DOHH2 (cell line): Measurements from ENCODE around the gene BRIX1.

Experiments
- H3F3A ChIP-seq: fragments of 200-600 bp; sonication (generic), shearing (Covaris generic); 2 replicates; pipeline ENCODE4 v1.6.0; 2016; ENCODE audit warnings: antibody characterized with exemption, mild to moderate bottlenecking; ENCODE audit not compliant: control insufficient read depth, insufficient read depth
- H3K27ac ChIP-seq: fragments of 200-600 bp; sonication (generic); 2 replicates; pipeline ENCODE4 v1.5.1; 2014; ENCODE audit warnings: low read depth, mild to moderate bottlenecking, low read length, moderate library complexity
- H3K27me3 ChIP-seq: fragments of 200-600 bp; sonication (generic); 2 replicates; pipeline ENCODE4 v1.6.1; 2014; ENCODE audit warnings: mild to moderate bottlenecking, low read length, mixed read lengths; ENCODE audit not compliant: control insufficient read depth
- H3K36me3 ChIP-seq: fragments of 200-600 bp; sonication (generic); 2 replicates; pipeline ENCODE4 v1.6.1; 2014; ENCODE audit warnings: mild to moderate bottlenecking, low read length, moderate library complexity, mixed read lengths; ENCODE audit not compliant: control insufficient read depth
- H3K4me1 ChIP-seq: fragments of 200-600 bp; sonication (generic); 2 replicates; pipeline ENCODE4 v1.6.1; 2014; ENCODE audit warnings: mild to moderate bottlenecking, low read length, mixed read lengths; ENCODE audit not compliant: control insufficient read depth
- H3K4me2 ChIP-seq: fragments of 200-600 bp; sonication (generic); 2 replicates; pipeline ENCODE4 v1.6.0; 2014; ENCODE audit warnings: mild to moderate bottlenecking, low read length, moderate library complexity
- H3K4me3 ChIP-seq: fragments of 200-600 bp; sonication (generic); 2 replicates; pipeline ENCODE4 v1.5.1; 2014; ENCODE audit warnings: mild to moderate bottlenecking, low read length, mixed read lengths
- H3K79me2 ChIP-seq: fragments of 200-600 bp; sonication (generic); 2 replicates; pipeline ENCODE4 v1.6.1; 2014; ENCODE audit warnings: mild to moderate bottlenecking, low read length, mixed read lengths; ENCODE audit not compliant: control insufficient read depth
- H3K9me2 ChIP-seq: fragments of 200-600 bp; sonication (generic); replicated peaks from 2 replicates; pipeline ENCODE4 v1.6.1; 2014; ENCODE audit warnings: mild to moderate bottlenecking, low read length, mixed read lengths; ENCODE audit not compliant: control insufficient read depth
- H3K9me3 ChIP-seq: fragments of 200-600 bp; sonication (generic); 2 replicates; pipeline ENCODE4 v1.6.1; 2014; ENCODE audit warnings: antibody characterized with exemption, low read length, mixed read lengths; ENCODE audit not compliant: control insufficient read depth, insufficient read depth
- H4K20me1 ChIP-seq: fragments of 200-600 bp; sonication (generic); 2 replicates; pipeline ENCODE4 v1.6.0; 2014; ENCODE audit warnings: low read depth, mild to moderate bottlenecking, antibody characterized with exemption, low read length, moderate library complexity; ENCODE audit not compliant: control insufficient read depth, insufficient read depth
- CTCF ChIP-seq: fragments of 200-600 bp; sonication (generic); IDR thresholded peaks from one replicate; pipeline ENCODE4 v1.5.1; 2014; ENCODE audit warnings: antibody characterized with exemption, mild to moderate bottlenecking, low read depth, low read length; ENCODE audit not compliant: poor library complexity, severe bottlenecking
- EZH2phosphoT487 ChIP-seq: fragments of 200-600 bp; sonication (generic); IDR thresholded peaks from 2 replicates; pipeline ENCODE4 v1.6.1; 2017; ENCODE audit warnings: borderline replicate concordance, mild to moderate bottlenecking, antibody characterized with exemption, low read length, moderate library complexity, mixed read lengths

BRIX1 gene

GRCh38 chr5:34959323-34959722 lies 43.8 kb downstream of the BRIX1 start:
- Histone ChIP-seq H3K4me2 (no peak overlapping the region), H4K20me1 (no peaks in the 10 kb centered on the region)

GRCh38 chr5:34967540-34967939 lies 52.0 kb downstream of the BRIX1 start:
- Histone ChIP-seq H3K4me2 (no peak overlapping the region), H3K4me1 (no peaks in the 10 kb centered on the region), H3K4me3 (no peak overlapping the region), H3K9me3 (0 out of 2 replicates have a peak, but pooled peaks cover 3% of the 10 kb centered on the region), H3K36me3 (no peaks in the 10 kb centered on the region), H3K27me3 (no peaks in the 10 kb centered on the region), H3K9me2 (no peaks in the 10 kb centered on the region), H3F3A (no peaks in the 10 kb centered on the region), H3K79me2 (no peaks in the 10 kb centered on the region), H3K27ac (no peak overlapping the region), H4K20me1 (no peaks in the 10 kb centered on the region)
- no peak for TF ChIP-seq CTCF
- TF ChIP-seq EZH2phosphoT487: no peak

More at GRCh38 chr5:34959323-34959722, 43.8 kb downstream of the BRIX1 start:
- Histone ChIP-seq H3K36me3 (peaks cover 13% of the 10 kb centered on the region), H3K27me3 (no peaks in the 10 kb centered on the region), H3K79me2 (no peaks in the 10 kb centered on the region), H3K27ac (no peak overlapping the region), H3K4me3 (no peak overlapping the region), H3K9me2 (no peaks in the 10 kb centered on the region), H3K9me3 (no peaks in the 10 kb centered on the region), H3F3A (no peaks in the 10 kb centered on the region), H3K4me1 (no peaks in the 10 kb centered on the region)
- TF ChIP-seq EZH2phosphoT487 (no peak), CTCF (no peak)

- Histone ChIP-seq H3K4me3 (no peak overlapping the region), H4K20me1 (no peaks in the 10 kb centered on the region), H3K27ac (no peak overlapping the region), H3F3A (no peaks in the 10 kb centered on the region), H3K4me1 (no peaks in the 10 kb centered on the region), H3K79me2 (no peaks in the 10 kb centered on the region), H3K4me2 (no peak overlapping the region), H3K36me3 (no peaks in the 10 kb centered on the region), H3K27me3 (no peaks in the 10 kb centered on the region), H3K9me3 (0 out of 2 replicates have a peak, but pooled peaks cover 3% of the 10 kb centered on the region), H3K9me2 (no peaks in the 10 kb centered on the region)
- TF ChIP-seq CTCF: no peak
- TF ChIP-seq EZH2phosphoT487: no peak
These were observed 52.7 kb downstream of the BRIX1 start for GRCh38 chr5:34968258-34968657.
